HUDEP-2 (cell line): ENCODE data around the gene SLC30A7.
"Not testable (repeated sequence)": the region's sequence is repeated elsewhere in the genome, so short reads cannot be mapped to it uniquely, and the experiment has no call there.

Experiments used
- DNase-seq, 76 experiments: peaks; one replicate each; lab custom pipeline; 2025; ENCODE audit not compliant: unreplicated experiment in 76 of 76; lab: John Stamatoyannopoulos, UW

SLC30A7 gene, protein sequence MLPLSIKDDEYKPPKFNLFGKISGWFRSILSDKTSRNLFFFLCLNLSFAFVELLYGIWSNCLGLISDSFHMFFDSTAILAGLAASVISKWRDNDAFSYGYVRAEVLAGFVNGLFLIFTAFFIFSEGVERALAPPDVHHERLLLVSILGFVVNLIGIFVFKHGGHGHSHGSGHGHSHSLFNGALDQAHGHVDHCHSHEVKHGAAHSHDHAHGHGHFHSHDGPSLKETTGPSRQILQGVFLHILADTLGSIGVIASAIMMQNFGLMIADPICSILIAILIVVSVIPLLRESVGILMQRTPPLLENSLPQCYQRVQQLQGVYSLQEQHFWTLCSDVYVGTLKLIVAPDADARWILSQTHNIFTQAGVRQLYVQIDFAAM

DNA sequence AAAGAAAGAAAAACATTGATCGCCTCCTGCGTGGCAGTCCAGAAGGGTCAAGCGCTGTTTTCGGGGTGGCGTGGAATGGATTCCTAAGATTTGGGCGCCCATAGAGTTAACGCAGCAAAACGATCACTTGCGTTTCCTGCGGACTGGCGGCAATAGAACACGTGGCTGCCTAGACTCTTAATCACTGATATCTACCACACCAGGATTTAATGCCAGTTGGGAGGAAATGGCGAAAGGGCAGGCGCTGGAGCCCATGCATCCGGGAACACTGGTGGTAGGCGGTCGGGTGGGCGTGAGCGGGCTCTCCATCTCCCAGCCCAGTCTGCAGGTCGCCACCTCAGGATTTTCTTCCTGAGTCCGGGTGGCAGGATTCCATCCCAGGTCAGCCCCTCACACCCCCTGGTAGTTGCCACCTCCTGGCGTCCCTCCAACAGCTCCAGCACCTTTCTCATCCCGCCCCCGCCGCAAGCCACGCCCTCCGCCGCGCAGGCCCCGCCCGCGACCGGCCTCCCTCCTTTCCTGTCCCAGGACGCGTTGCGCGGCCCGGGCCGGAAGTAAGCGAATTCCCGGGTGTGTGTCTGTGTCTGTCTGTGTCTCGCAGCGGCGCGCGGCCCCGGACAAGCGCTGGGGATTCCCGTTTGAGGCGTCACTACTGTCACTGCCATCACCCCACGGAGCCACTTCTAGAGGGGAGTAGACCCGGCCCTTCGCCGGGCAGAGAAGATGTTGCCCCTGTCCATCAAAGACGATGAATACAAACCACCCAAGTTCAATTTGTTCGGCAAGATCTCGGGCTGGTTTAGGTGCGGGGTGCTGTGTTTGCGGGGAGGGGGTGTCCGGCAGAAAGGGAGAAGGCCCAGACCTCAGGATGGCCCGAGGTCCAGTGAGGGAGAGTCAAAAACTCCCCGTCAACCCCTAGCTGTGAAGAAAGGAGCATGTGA lies at the start of gene SLC30A7:
SLC30A7 (plus strand) TSS at position 551 of the 941 bp plus-strand sequence; CDS start at position 724, 173 bp downstream.
- peak in 75 of 76 experiments; percentile 33 to 97 (median 90) for DNase-seq

DNA sequence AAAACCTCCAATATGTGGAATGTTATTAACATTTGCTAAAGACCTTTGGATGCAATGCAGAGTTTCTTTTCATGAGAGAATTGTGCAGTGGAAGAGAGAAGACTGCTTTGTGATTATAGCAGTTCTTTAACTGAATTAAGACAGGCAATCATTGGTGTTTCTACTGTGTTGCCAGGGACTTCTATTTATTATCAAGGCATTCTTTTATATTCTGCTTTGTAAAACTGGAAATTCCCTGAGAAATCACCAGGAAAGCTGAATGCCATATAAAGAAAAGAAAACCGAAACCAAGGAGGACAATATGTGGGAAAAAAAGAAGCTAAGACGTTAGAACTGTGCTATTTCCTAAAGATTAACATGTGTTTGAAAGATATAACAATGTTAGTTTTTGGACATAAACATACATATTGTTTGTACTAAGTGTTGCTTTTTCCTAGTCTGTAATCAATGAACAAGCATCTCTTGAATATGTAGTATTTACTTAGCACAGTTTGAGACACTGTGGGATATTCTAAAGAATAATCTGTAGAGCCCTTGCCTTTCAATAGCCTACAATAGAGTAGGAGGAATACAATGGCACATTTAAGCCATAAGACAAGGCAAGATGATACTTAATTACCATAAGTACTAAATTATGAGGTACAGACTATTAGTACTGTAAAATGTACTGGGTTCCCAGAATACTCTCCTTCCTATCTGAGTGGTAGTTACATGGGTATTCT lies 48.4 kb upstream of the SLC30A7 start:
- DNase-seq, result no peak

DNA sequence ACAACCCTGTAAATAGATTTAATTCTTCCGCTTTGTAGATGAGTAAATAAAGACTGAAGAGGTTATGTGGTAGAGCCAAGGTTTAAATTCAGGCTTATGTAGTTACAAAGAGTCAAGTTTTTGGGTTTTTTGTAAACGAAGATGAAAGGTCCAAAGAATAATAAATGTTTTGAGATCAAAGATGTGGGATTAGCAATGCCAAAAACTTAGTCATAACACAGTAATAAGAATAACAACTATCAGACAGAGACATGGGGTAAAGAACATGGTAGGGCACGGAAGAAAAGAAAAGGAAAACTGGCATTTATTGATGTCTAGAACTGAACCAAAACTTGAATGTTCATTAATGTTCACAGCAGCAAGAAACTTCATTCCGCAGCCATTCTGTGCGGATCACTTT lies 44.2 kb upstream of the SLC30A7 start:
- DNase-seq, result no peak

DNA sequence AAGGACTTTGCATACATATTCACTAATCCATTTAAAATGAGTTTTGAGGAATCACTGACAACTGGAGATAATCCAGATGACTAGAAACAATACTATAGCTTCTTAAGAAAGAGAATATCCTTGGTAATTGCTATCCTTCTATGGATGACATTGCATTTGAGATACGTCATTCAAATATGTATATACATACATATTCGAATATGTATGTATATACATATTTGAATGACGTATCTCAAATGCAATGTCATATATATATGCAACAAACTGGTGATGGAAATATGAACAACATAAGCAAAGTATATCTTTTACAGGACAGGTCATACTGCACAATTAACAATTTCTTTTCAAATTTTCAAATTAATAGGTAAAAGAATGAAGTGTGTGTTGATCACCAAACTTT lies 42.9 kb upstream of the SLC30A7 start:
- DNase-seq, result no peak

DNA sequence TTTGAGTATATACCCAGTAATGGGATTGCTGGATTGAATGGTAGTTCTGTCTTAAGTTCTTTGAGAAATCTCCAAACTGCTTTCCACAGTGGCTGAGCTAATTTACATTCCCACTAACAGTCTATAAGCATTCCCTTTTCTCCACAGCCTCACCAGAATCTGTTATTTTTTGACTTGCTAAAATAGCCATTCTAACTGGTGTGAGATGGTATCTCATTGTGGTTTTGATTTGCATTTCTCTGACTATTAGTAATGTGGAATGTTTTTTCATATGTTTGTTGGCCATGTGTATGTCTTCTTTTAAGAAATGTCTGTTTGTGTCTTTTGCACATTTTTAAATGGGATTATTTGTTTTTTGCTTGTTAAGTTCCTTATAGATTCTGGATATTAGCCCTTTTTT lies 40.8 kb upstream of the SLC30A7 start:
- DNase-seq, result not testable (repeated sequence)

DNA sequence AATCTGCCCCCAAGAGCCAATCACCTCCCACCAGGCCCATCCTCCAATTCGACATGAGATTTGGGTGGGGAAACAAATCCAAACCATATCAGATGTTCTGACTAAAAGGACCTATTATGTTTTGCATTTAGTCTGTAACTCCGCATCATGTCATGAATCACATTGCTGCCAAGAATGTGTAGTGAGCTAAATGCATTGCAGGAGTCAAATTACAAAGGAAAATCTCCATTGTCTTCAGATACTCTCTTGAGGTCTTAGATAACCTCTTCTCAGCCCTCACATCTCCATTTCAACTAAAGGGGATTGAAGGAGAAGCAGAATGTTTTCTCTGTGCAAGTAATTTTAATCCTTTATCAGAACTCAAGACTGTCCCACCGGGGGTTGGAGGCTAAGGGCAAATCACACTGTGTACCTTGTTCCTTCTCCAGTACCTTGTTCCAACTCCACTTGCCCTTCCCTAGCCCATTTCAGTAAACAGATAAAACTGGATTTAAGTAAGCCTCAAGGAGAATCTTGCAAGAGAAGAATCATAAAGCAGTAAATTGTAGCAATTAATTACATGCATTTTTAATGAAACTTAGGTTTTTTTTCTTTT lies 35.4 kb upstream of the SLC30A7 start:
- DNase-seq, result no peak

DNA sequence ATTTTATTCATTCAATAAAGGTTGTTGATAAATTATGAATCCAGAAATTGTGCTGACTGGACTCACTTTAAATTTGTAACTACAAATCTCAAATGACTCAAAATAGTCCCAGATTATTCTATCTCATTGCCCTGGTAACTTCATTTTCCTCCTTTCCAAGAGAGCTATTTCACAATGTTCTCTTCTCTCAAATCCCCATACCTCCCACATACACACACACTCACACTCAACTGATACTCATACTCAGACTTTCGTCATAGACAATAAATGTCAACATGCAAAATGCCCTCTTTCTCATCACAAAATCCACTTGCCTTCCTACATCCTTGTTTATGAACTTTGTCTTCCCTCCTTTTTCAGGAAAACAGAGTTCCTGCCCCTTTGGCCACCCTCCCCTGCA lies 34.5 kb upstream of the SLC30A7 start:
- DNase-seq, result no peak

DNA sequence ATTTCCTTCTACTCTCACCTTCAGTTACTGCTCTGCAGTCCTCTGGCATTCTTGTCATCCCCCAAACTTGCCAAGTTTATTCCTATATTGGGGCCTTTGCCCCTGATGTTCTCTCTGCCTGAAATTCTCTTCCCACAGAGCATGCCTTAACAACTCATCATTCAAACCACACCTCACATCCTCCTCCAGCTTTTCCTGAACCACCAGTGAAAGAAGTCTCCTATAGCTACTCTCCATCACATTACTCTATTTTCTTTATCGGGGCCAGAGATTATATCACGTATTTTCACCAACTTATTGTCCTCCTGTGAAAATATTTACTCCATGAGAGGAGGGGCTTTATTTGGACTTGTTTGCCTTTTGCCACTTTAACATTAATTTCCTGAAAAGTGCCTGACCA lies 33.3 kb upstream of the SLC30A7 start:
- DNase-seq, result no peak

DNA sequence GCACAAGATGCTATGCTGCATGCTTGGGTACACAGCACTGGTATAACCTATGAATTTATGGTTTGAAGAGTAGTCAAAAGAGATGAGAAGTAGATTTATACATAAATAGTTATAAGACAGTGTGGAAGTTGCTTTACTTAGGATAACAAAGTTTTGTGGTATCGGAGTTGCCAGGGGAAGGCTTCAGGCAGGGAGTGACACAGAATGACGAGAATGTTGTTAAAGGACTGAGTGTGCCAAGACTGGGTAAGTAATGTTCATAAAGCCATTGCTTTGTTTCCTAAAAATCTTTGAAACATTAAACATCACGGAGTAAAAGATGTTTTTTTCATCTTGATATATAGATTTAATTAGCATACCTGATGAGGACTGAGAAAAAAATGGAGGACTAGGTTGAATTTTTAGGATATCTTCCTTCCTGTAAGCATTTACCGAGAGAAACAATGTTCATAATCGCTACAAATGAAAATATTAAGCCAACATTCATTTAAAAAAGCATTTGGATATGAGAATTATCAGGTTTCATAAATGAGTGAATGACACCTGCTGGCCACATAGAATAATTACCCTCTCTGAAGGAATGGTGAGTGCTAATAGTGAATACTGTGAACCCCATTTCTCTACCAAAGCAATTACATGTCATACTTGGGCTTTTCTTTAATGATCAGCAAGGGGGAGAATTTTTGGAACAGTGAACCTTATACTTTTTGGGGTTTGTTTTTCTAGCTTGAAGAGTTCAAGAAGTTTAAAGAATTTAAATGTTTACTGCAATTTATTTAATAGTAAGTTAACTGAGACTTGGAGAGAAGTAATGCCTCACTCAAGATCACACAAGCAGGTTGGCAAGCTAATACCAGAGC lies 29.6 kb upstream of the SLC30A7 start:
- DNase-seq, result peak in 8 of 76 experiments; percentile 1 to 18 (median 8)

DNA sequence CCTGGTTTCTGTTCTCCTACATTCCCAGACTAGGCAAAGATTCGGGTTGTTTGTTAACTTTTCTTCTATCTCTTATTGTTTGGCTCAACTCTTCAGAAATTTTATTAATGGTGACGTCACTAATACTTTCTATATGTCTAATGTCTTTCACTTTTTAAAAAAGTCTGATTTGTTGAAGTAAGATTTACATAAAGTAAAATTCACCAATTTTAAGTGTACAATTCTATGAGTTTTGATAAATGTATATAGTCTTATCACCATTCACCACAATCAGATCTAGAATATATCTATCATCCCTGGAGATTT lies 29.0 kb upstream of the SLC30A7 start:
- no peak for DNase-seq

DNA sequence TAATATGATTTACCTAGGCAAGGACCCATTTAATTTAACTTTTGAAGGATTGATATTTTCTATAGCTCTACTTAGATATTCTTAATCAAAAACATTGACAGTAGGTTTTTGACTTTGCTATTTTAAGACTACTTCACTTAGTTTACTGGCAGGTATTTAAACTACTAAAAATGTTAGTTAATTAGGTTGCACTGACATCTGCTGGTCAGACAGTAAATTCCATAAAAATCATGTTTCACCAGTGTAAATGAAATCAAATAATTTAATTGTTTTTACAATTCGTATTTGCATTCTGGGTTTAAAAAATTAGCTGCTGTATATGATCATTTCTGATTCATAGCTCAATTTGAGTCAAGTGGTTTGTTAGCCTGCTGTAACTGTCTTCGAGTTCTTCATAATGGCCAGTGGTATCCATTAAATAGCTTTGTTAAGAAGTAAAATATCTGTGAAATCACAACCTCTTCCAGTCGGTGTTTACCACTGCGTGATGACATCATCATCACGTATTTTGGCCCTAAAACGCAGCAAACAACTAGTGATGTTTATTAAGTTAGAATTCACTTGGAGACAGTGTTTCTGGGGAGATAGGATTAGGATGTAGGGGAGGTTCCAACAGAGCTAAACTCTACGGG lies 27.4 kb upstream of the SLC30A7 start:
- DNase-seq, result peak in 14 of 76 experiments; percentile 1 to 28 (median 12)

DNA sequence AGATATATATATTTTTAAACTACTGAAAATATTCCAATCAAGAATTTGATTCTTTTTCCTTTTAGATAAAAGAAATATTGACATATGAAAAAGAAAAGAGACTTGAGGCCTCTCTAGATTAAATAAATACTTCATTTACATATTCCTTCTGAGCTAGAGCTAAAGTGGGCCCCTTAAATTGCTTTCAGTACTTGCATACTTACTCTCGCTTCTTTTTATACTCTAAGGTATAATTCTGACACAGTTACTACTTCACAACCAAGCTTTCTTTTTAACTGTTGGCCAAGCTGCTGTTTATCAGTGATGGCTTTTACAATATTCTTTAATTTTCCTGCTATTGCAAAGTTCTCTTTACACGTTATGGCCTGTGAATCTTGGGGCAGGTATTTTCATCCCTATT lies 25.9 kb upstream of the SLC30A7 start:
- DNase-seq, result no peak

DNA sequence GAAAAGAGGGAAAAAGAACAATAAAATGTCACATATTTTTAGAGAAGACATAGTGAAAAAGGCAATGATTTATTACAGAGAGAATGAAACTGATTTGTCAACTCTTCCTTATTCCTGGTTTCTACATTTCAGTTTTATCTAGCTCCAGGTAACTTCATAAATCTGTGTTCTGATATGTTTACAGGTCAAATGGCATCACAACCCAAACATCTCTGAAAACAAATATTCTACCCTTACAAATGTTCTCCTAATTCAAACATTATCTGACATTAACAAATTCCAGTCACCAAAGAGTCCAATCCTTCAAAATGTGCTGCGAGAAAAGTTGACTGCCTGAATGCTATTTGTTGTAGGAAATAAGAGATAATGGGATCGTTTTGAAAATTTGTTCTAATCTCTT lies 21.5 kb upstream of the SLC30A7 start:
- DNase-seq, result no peak

DNA sequence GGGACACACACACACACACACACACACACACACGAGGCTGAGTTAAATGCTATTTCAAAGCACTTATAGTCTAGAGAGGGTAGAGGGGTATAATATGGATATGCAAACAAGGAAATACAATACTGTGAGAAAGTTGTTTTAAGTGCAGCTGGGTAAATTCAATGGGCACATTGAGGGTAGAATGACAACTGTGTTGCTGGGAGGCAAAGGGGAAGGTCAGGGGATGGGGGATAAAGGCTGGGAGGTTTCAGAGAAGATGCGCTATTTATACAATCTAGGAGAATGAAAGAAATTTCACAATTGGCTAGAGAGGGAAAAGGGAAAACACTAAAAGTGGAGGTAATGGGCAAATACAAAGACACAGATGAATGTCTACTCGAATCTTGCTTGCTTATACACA lies 20.7 kb upstream of the SLC30A7 start:
- no peak for DNase-seq

DNA sequence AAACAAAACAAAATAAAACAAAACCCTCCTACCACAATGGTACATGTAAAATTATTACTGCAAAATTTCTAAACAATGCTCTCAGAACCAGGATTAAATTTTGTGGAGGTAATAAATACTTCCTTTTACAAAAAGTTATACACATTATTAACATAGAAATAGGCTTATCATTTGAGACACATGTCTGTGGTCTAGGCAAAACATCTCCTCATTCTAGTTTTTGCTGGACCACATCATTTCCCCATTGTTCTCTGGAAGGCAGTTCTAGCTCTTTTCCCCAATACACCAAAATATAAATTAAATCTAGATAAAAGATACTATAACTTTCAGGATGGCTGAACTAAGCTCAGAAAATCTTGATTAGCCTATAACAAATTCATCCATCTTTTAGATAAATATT lies 19.6 kb upstream of the SLC30A7 start:
- no peak for DNase-seq

DNA sequence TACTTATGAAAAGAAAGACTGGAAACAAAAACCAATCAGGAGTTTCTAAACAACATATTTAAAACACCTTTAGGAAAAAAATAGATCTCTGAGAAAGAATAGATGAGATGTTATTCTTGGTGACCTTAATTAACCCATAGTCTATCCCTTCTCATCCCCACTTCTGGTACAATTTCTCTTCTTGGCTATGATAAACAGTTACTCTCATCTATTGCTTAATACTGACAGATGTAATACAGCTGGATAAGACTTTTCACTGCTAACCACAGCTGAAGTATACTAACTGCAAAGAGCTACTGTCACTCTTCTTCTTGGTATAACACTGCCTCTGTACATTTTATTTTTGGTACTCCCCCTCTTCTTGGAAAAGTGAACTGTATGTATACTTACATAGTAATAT lies 16.5 kb upstream of the SLC30A7 start:
- no peak for DNase-seq

DNA sequence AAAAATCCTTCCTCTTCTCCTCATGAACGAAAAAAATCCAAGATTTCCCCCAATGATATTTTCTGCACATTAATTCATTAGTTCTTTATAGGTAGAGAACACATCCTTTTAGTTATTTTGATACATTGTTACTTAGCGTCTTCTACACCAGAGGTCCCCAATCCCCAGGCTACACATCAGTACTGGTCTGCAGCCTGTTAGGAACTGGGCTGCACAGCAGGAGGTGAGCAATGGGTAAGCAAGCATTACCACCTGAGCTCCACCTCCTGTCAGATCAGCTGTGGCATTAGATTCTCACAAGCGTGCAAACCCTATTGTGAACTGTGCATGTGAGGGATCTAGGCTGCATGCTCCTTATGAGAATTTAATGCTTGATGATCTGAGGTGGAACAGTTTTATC lies 14.2 kb upstream of the SLC30A7 start:
- no peak for DNase-seq

DNA sequence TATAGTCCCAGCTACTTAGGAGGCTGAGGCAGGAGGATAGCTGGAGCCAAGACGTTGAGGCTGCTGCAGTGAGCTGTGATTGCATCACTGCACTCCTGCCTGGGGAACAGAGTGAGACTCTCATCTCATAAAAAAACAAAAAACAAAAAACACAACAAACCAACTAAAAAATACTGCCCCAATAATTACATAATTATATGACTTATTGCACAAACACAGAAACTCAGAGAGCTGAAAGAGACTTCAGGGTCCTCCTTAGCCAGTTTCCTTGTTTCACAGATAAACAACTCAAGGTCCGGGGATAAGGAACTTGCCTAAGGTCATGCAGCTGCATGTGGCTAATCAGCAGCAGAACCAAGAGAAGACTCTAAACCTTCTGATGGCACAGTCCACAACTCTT lies 13.2 kb upstream of the SLC30A7 start:
- DNase-seq, result no peak

DNA sequence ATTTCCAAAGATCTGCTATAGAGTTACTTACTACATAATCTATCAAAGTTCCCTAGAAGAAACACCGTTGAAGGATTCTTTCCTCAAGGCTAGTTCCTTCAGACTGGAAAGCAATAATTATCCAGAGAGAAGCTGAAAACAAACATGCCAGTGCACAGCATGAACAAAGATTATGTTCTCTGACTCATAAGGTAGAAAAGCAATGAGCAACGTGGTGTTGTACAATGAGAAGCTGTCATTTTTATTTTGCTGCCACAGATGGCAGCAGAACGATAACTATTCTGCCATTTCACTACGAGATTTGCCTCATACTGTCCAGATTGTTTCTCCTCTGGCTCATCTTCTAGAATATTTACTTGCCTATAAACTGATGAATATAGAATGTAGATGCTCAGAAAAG lies 11.9 kb upstream of the SLC30A7 start:
- DNase-seq, result peak in 2 of 76 experiments; percentile 3 to 9
